IMR-90 (cell line): Measurements from ENCODE around the gene SKA2. TPM values are rescaled to one million over a fixed set of nuclear protein-coding genes. Genes with fewer than 3 reads are reported as not detected.

ENCODE experiments used
- ATAC-seq: fragments of 200-7000 bp; cut with Tn5 transposase; 2 replicates; pipeline ENCODE4 v1.9.1; 2020; ENCODE audit warnings: low read depth, mild to moderate bottlenecking, moderate library complexity
- BruUV-seq: library from RNA; stranded (reverse); fragments of 400-500 nt; replicated peaks from 2 replicates; lab custom pipeline; 2021; lab: Mats Ljungman, UMichigan
- CTCF ChIA-PET: fragments of 300-600 bp; formaldehyde crosslinking; extraction: SDS; loops from one replicate; lab custom pipeline; 2021; ENCODE audit warnings: antibody characterized with exemption; lab: Yijun Ruan, JAX
- POLR2A ChIA-PET: fragments of 300-600 bp; sonication (Branson Sonifier 250); formaldehyde crosslinking; loops from one replicate; lab custom pipeline; 2022; ENCODE audit warnings: antibody characterized with exemption; ENCODE audit not compliant: unreplicated experiment; lab: Charles Lee
- DNase-seq: peaks from one replicate; pipeline ENCODE4 v3.0.0; 2013
- H2AFZ ChIP-seq: replicated peaks from 2 replicates; pipeline ENCODE3; 2013; ENCODE audit warnings: low read length, mild to moderate bottlenecking; ENCODE audit not compliant: poor library complexity
- H2AK5ac ChIP-seq: 2 replicates; pipeline ENCODE4 v1.6.1; 2013; ENCODE audit warnings: low read depth, low read length, inconsistent platforms
- H2AK9ac ChIP-seq: replicated peaks from 2 replicates; pipeline ENCODE3; 2013; ENCODE audit warnings: mild to moderate bottlenecking, low read depth, low read length, moderate library complexity; ENCODE audit not compliant: poor library complexity
- H2BK120ac ChIP-seq: 2 replicates; pipeline ENCODE4 v1.6.1; 2013; ENCODE audit warnings: low read depth, low read length, inconsistent platforms
- H2BK15ac ChIP-seq: 3 replicates; pipeline ENCODE4 v1.6.1; 2013; ENCODE audit warnings: low read depth, low read length, inconsistent platforms
- H2BK20ac ChIP-seq: 2 replicates; pipeline ENCODE4 v1.6.1; 2013; ENCODE audit warnings: low read depth, mild to moderate bottlenecking, inconsistent platforms, low read length, moderate library complexity
- H2BK5ac ChIP-seq: 2 replicates; pipeline ENCODE4 v1.6.1; 2013; ENCODE audit warnings: mild to moderate bottlenecking, low read depth, low read length, inconsistent platforms; ENCODE audit not compliant: poor library complexity, severe bottlenecking
- H3K14ac ChIP-seq: replicated peaks from 2 replicates; pipeline ENCODE4 v1.6.1; 2013; ENCODE audit warnings: low read depth, low read length, inconsistent platforms
- H3K18ac ChIP-seq: 2 replicates; pipeline ENCODE4 v1.6.1; 2013; ENCODE audit warnings: low read depth, low read length, control low read depth
- H3K23ac ChIP-seq: 2 replicates; pipeline ENCODE4 v1.6.1; 2013; ENCODE audit warnings: low read depth, low read length, inconsistent platforms
- H3K27ac ChIP-seq: 2 replicates; pipeline ENCODE4 v1.5.1; 2013; ENCODE audit warnings: mild to moderate bottlenecking, control low read depth, low read length; ENCODE audit not compliant: insufficient read depth
- H3K27me3 ChIP-seq: 2 replicates; pipeline ENCODE4 v1.6.1; 2013; ENCODE audit warnings: low read length; ENCODE audit not compliant: control insufficient read depth, insufficient read depth
- H3K36me3 ChIP-seq: 2 replicates; pipeline ENCODE4 v1.6.1; 2013; ENCODE audit warnings: low read length, mixed read lengths; ENCODE audit not compliant: control insufficient read depth, insufficient read depth
- H3K4ac ChIP-seq: 2 replicates; pipeline ENCODE4 v1.6.1; 2013; ENCODE audit warnings: low read depth, low read length, inconsistent platforms
- H3K4me1 ChIP-seq: 2 replicates; pipeline ENCODE4 v1.6.1; 2013; ENCODE audit warnings: low read length, mixed read lengths; ENCODE audit not compliant: control insufficient read depth, insufficient read depth
- H3K4me2 ChIP-seq: 2 replicates; pipeline ENCODE4 v1.6.1; 2013; ENCODE audit warnings: low read depth, mild to moderate bottlenecking, control low read depth, low read length, moderate library complexity
- H3K4me3 ChIP-seq: 2 replicates; pipeline ENCODE4 v1.5.1; 2013; ENCODE audit warnings: low read depth, mild to moderate bottlenecking, control low read depth, low read length, moderate library complexity; ENCODE audit not compliant: insufficient read depth
- H3K56ac ChIP-seq: 2 replicates; pipeline ENCODE4 v1.6.1; 2013; ENCODE audit warnings: low read length, inconsistent platforms; ENCODE audit not compliant: insufficient read depth; ENCODE audit errors: extremely low read depth
- H3K79me1 ChIP-seq, 2 experiments: 2 replicates each; pipeline ENCODE4 v1.6.1; 2013; ENCODE audit warnings: low read length in 2 of 2, inconsistent platforms in 1 of 2, low read depth in 1 of 2
- H3K9ac ChIP-seq: 2 replicates; pipeline ENCODE4 v1.6.1; 2013; ENCODE audit warnings: low read depth, low read length, control low read depth
- H3K9me1 ChIP-seq: 2 replicates; pipeline ENCODE4 v1.6.1; 2013; ENCODE audit warnings: low read length, inconsistent platforms; ENCODE audit not compliant: insufficient read depth
- H3K9me3 ChIP-seq: 2 replicates; pipeline ENCODE4 v1.6.1; 2013; ENCODE audit warnings: low read length; ENCODE audit not compliant: control insufficient read depth, insufficient read depth
- H4K20me1 ChIP-seq: 2 replicates; pipeline ENCODE4 v1.6.1; 2013; ENCODE audit warnings: low read length, inconsistent platforms; ENCODE audit not compliant: insufficient read depth
- H4K5ac ChIP-seq: 2 replicates; pipeline ENCODE4 v1.6.1; 2013; ENCODE audit warnings: mild to moderate bottlenecking, low read depth, low read length, control low read depth
- H4K8ac ChIP-seq, 2 experiments: 2 replicates each; pipeline ENCODE4 v1.6.1; 2013; ENCODE audit warnings: low read depth in 2 of 2, low read length in 2 of 2, control low read depth in 1 of 2, inconsistent platforms in 1 of 2
- H4K91ac ChIP-seq: 2 replicates; pipeline ENCODE4 v1.6.1; 2013; ENCODE audit warnings: low read depth, low read length, inconsistent platforms; ENCODE audit not compliant: insufficient read depth
- CEBPB ChIP-seq: IDR thresholded peaks from 2 replicates; pipeline ENCODE4 v1.6.1; 2012; ENCODE audit warnings: low read depth, low read length, improper control_type of control experiment
- FOS ChIP-seq: fragments of 150-350 bp; IDR thresholded peaks from 2 replicates; pipeline ENCODE4 v1.6.1; 2016; ENCODE audit warnings: low read depth, low read length
- MAFK ChIP-seq: IDR thresholded peaks from 2 replicates; pipeline ENCODE4 v1.6.1; 2012; ENCODE audit warnings: low read depth, low read length, improper control_type of control experiment
- MAZ ChIP-seq: IDR thresholded peaks from 2 replicates; pipeline ENCODE4 v1.6.1; 2012; ENCODE audit warnings: low read depth, mild to moderate bottlenecking, low read length, improper control_type of control experiment, moderate library complexity, borderline replicate concordance
- SMC3 ChIP-seq: fragments of 150-350 bp; IDR thresholded peaks from 2 replicates; pipeline ENCODE4 v1.6.1; 2016; ENCODE audit warnings: low read depth, mild to moderate bottlenecking, antibody characterized with exemption, low read length, moderate library complexity
- WGBS, 2 experiments: methylation state at CpG; one replicate each; pipeline versions ENCODE4 v1.1.5 to v1.1.7; 2013; ENCODE audit warnings: missing lambda C conversion rate in 2 of 2; ENCODE audit not compliant: insufficient read length in 1 of 2; ENCODE audit errors: extremely low coverage in 2 of 2; 5-methylcytosine and 5-hydroxymethylcytosine counted together
- dilution Hi-C: fragments of 300-500 bp; cut with HindIII; formaldehyde crosslinking; loops from one replicate; pipeline ENCODE4 v1.14.3; 2018; ENCODE audit warnings: low sequenced_read_pairs; ENCODE audit not compliant: unreplicated experiment
- in situ Hi-C: fragments of 300-500 bp; cut with MboI; formaldehyde crosslinking; loops from 3 replicates; pipeline ENCODE4 v1.14.3; 2019; ENCODE audit warnings: low sequenced_read_pairs, inconsistent platforms, mixed read lengths
- intact Hi-C: fragments of 100-400 bp; cut with micrococcal nuclease; formaldehyde crosslinking; loops from 2 replicates; pipeline ENCODE4 v1.10.0; 2022
- polyA plus RNA-seq, 3 experiments: library from polyadenylated mRNA; depleted of rRNA; stranded (reverse); fragments of >200 nt; gene quantifications; 2 replicates each; pipeline ENCODE4 v1.2.3, GENCODE V29; 2012; ENCODE audit warnings: low replicate concordance in 1 of 3
- total RNA-seq: library from RNA; depleted of rRNA; stranded (reverse); fragments of >200 nt; gene quantifications from 2 replicates; pipeline ENCODE4 v1.2.3, GENCODE V29; 2012
- TF ChIP-seq, protein P1 (sequence below): fragments of 150-350 bp; IDR thresholded peaks from 2 replicates; pipeline ENCODE4 v1.6.1; 2017; ENCODE audit warnings: mild to moderate bottlenecking, antibody characterized with exemption, low read length, low read depth

Gene SKA2
- total and polyA plus RNA-seq, 2 of the 4 experiments (the other 2 are of a cell fraction): 30.4 to 38.7 TPM

DNA sequence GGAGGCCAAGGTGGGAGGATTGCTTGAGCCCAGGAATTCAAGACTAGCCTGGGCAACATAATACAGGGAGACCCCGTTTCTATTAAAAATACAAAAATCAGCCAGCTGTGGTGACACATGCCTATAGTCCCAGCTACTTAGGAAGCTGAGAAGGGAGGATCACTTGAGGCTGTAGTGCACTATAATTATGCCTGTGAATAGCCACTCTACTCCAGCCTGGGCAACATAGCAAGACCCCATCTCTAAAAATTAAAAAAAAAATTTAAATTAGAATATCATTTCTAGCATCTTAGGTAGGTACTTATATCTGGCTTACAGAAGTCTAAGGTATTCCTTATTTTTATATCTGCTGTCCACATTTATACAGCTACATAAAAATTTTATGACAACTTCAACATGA is 47.3 kb upstream of the SKA2 start:
- peaks cover 8% of the 10 kb centered on the region for H3K36me3 ChIP-seq
- no peak overlapping the region for H3K4me3 ChIP-seq

More for the DNA sequence above, 47.3 kb upstream of the SKA2 start:
- Histone ChIP-seq H3K27me3 (no peaks in the 10 kb centered on the region), H4K20me1 (no peaks in the 10 kb centered on the region), H3K4me1 (no peaks in the 10 kb centered on the region), H4K91ac (no peak overlapping the region), H3K56ac (no peak overlapping the region), H4K5ac (no peak overlapping the region), H3K4ac (no peak overlapping the region), H2BK120ac (no peak overlapping the region), H3K9ac (no peak overlapping the region), H4K8ac (no peak overlapping the region), H2BK20ac (no peak overlapping the region), H2AFZ (no peak overlapping the region), H2BK5ac (no peak overlapping the region), H2AK5ac (no peak overlapping the region), H3K79me1 (no peaks in the 10 kb centered on the region; a peak in 1 of 4 replicates), H2BK15ac (no peak overlapping the region), H3K14ac (no peak overlapping the region), H3K9me3 (no peaks in the 10 kb centered on the region), H3K18ac (no peak overlapping the region), H2AK9ac (no peak overlapping the region), H3K4me2 (no peak overlapping the region), H3K9me1 (no peaks in the 10 kb centered on the region), H3K27ac (no peak overlapping the region), H3K23ac (no peak overlapping the region)
- WGBS, 2 experiments: no CpG with 5 or more reads among the region's 1 CpG
- BruUV-seq: no TSS peak
- in situ Hi-C loops (no loop called here), intact Hi-C loops (no loop called here), dilution Hi-C loops (no loop called here)
- ATAC-seq (no peak), DNase-seq (no peak)
- ChIA-PET CTCF (no interaction called here), POLR2A (no interaction called here)
- TF ChIP-seq FOS (no peak), CEBPB (no peak), MAZ (no peak), MAFK (no peak), SMC3 (no peak)
- TF ChIP-seq, protein P1, sequence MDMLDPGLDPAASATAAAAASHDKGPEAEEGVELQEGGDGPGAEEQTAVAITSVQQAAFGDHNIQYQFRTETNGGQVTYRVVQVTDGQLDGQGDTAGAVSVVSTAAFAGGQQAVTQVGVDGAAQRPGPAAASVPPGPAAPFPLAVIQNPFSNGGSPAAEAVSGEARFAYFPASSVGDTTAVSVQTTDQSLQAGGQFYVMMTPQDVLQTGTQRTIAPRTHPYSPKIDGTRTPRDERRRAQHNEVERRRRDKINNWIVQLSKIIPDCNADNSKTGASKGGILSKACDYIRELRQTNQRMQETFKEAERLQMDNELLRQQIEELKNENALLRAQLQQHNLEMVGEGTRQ: no peak
